Neuronal stem cell (in vitro differentiated cells): ENCODE measurements around the gene LAIR1.
A peak's percentile ranks its signal among the peaks of the same experiment; 100 is the strongest.

Experiments
- DNase-seq: peaks from one replicate; pipeline ENCODE4 v3.0.0-alpha.2; 2013; ENCODE audit warnings: low spot score
- H2AFZ ChIP-seq: one replicate; pipeline ENCODE4 v1.6.1; 2013; ENCODE audit warnings: mild to moderate bottlenecking, low read length, inconsistent platforms
- H2AK5ac ChIP-seq: 2 replicates; pipeline ENCODE4 v1.6.1; 2013; ENCODE audit warnings: low read depth, mild to moderate bottlenecking, inconsistent platforms, low read length, moderate library complexity, mixed read lengths
- H2BK120ac ChIP-seq: 2 replicates; pipeline ENCODE4 v1.6.1; 2013; ENCODE audit warnings: low read depth, mild to moderate bottlenecking, inconsistent platforms, low read length, moderate library complexity, mixed read lengths
- H2BK12ac ChIP-seq: one replicate; pipeline ENCODE4 v1.6.1; 2013; ENCODE audit warnings: low read length, inconsistent platforms
- H2BK15ac ChIP-seq: 2 replicates; pipeline ENCODE4 v1.6.1; 2013; ENCODE audit warnings: mild to moderate bottlenecking, low read length, inconsistent platforms, mixed read lengths
- H2BK5ac ChIP-seq: one replicate; pipeline ENCODE4 v1.6.1; 2013; ENCODE audit warnings: inconsistent platforms, mild to moderate bottlenecking, low read length, moderate library complexity
- H3K14ac ChIP-seq: one replicate; pipeline ENCODE4 v1.6.1; 2013; ENCODE audit warnings: low read length, inconsistent platforms
- H3K18ac ChIP-seq: 2 replicates; pipeline ENCODE4 v1.6.1; 2013; ENCODE audit warnings: low read length, inconsistent platforms
- H3K23ac ChIP-seq: 2 replicates; pipeline ENCODE4 v1.6.1; 2013; ENCODE audit warnings: low read depth, mild to moderate bottlenecking, mixed read lengths, low read length, inconsistent platforms; ENCODE audit not compliant: poor library complexity
- H3K27ac ChIP-seq: replicated peaks from 3 replicates; pipeline ENCODE4 v1.5.1; 2013; ENCODE audit warnings: low read length, inconsistent platforms
- H3K27me3 ChIP-seq, 3 experiments: 2 replicates each; pipeline ENCODE4 v1.6.1; 2013; ENCODE audit warnings: low read length in 3 of 3, mild to moderate bottlenecking in 2 of 3, inconsistent platforms in 1 of 3, low read depth in 1 of 3, mixed read lengths in 1 of 3, moderate library complexity in 1 of 3; ENCODE audit not compliant: control insufficient read depth in 3 of 3, insufficient read depth in 3 of 3
- H3K36me3 ChIP-seq, 2 donors: replicated peaks in 1 of 2; 2 replicates each; pipeline ENCODE4 v1.6.1; 2013; ENCODE audit warnings: low read length in 2 of 2; ENCODE audit not compliant: control insufficient read depth in 2 of 2, insufficient read depth in 2 of 2
- H3K4ac ChIP-seq: 2 replicates; pipeline ENCODE4 v1.6.1; 2013; ENCODE audit warnings: inconsistent platforms, mild to moderate bottlenecking, low read length, moderate library complexity
- H3K4me1 ChIP-seq, 2 donors: 1 replicate in 1 of 2; 2 replicates in 1 of 2; pipeline ENCODE4 v1.6.1; 2013; ENCODE audit warnings: low read length in 2 of 2, low read depth in 1 of 2; ENCODE audit not compliant: control insufficient read depth in 2 of 2, insufficient read depth in 1 of 2
- H3K4me2 ChIP-seq: one replicate; pipeline ENCODE4 v1.6.1; 2013; ENCODE audit warnings: mild to moderate bottlenecking, low read length, inconsistent platforms; ENCODE audit not compliant: insufficient read depth, poor library complexity, severe bottlenecking
- H3K4me3 ChIP-seq, 2 donors: 2 replicates each; pipeline ENCODE4 v1.5.1; 2013; ENCODE audit warnings: low read length in 2 of 2, mild to moderate bottlenecking in 2 of 2, inconsistent platforms in 1 of 2, moderate library complexity in 1 of 2
- H3K79me1 ChIP-seq: one replicate; pipeline ENCODE4 v1.6.1; 2013; ENCODE audit warnings: low read depth, mild to moderate bottlenecking, inconsistent platforms, low read length, moderate library complexity
- H3K9ac ChIP-seq: one replicate; pipeline ENCODE4 v1.6.1; 2013; ENCODE audit warnings: mild to moderate bottlenecking, low read depth, low read length, inconsistent platforms; ENCODE audit not compliant: poor library complexity
- H3K9me3 ChIP-seq, 2 donors: replicated peaks in 1 of 2; 2 replicates each; pipeline versions ENCODE3 to v1.6.1; 2013; ENCODE audit warnings: low read length in 2 of 2, mild to moderate bottlenecking in 2 of 2, inconsistent platforms in 1 of 2, low read depth in 1 of 2, mixed read lengths in 1 of 2, moderate library complexity in 1 of 2; ENCODE audit not compliant: control insufficient read depth in 2 of 2, insufficient read depth in 1 of 2
- H4K8ac ChIP-seq: one replicate; pipeline ENCODE4 v1.6.1; 2013; ENCODE audit warnings: low read depth, mild to moderate bottlenecking, inconsistent platforms, low read length, moderate library complexity
- H4K91ac ChIP-seq: one replicate; pipeline ENCODE4 v1.6.1; 2013; ENCODE audit warnings: low read length, low read depth, mild to moderate bottlenecking, inconsistent platforms; ENCODE audit not compliant: poor library complexity
- WGBS, 2 donors: extraction: QIAGEN DNeasy Blood & Tissue Kit; methylation state at CpG; one replicate each; pipeline ENCODE4 v1.1.7; 2013; ENCODE audit warnings: missing lambda C conversion rate in 2 of 2, mixed read lengths in 1 of 2; ENCODE audit not compliant: insufficient read length in 2 of 2, insufficient replicate concordance in 1 of 2; ENCODE audit errors: extremely low coverage in 2 of 2; 5-methylcytosine and 5-hydroxymethylcytosine counted together

The LAIR1 gene

DNA sequence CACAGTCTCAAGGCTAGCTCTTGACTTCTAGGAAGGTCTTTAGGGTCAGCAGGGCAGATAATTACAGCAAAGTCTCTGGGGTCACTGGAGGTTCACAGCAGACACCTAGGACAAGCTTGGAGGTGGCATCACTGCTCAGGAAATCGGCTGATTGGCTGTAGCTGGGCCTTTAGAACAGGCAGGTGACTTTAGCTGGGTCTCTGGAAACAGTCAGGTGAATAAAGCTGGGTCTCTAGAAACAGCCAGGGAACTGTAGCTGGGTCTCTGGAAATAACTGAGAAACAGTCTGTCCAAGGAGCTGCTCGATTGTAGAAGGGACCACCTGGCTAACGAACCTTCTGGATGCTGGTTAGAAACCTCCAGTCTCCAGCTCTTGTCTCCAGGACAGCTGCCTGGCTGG lies 10.0 kb downstream of the LAIR1 start:
- Histone ChIP-seq H3K14ac (no peak overlapping the region), H2BK15ac (no peak overlapping the region), H3K4me2 (no peak overlapping the region), H3K4ac (no peak overlapping the region), H3K23ac (no peak overlapping the region), H4K8ac (no peak overlapping the region), H3K18ac (no peak overlapping the region), H3K27me3 (peaks cover 0 to 7% (median 0%) of the 10 kb centered on the region in 3 experiments), H3K9ac (no peak overlapping the region), H3K4me3 (no peak overlapping the region), H3K79me1 (no peaks in the 10 kb centered on the region), H3K9me3 (no peaks in the 10 kb centered on the region), H4K91ac (no peak overlapping the region), H3K4me1 (no peaks in the 10 kb centered on the region), H3K36me3 (no peaks in the 10 kb centered on the region), H2BK120ac (no peak overlapping the region), H2AFZ (no peak overlapping the region), H2BK12ac (no peak overlapping the region), H3K27ac (no peak overlapping the region), H2BK5ac (no peak overlapping the region), H2AK5ac (no peak overlapping the region)
- no CpG with 5 or more reads among the region's 3 CpGs for WGBS, 2 donors
- no peak for DNase-seq

DNA sequence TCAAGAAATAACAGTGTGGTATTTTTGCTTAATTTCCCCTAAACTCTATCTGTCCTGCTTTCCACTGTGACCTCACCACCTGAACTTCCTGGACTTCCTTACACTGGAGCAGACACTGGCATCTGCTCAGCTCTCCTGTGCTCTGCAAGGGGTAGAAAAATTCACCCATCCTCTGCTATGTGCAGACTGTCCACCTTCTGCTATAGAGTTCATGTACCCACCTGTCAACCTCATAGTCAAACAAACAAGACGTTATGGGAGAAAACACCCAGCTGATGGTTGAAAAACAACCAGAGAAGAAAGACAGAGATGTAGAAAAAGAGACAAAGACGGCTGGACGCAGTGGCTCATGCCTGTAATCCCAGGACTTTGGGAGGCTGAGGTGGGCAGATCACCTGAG lies 12.2 kb downstream of the LAIR1 start:
- no peak overlapping the region for H3K4ac ChIP-seq
- no peak overlapping the region for H3K9ac ChIP-seq
- H2AFZ ChIP-seq: no peak overlapping the region
- no peak overlapping the region for H4K8ac ChIP-seq
- no peak overlapping the region for H3K23ac ChIP-seq
- no peak overlapping the region for H3K4me3 ChIP-seq
- H3K79me1 ChIP-seq: no peaks in the 10 kb centered on the region
- peaks cover 0 to 7% (median 3%) of the 10 kb centered on the region in 3 experiments for H3K27me3 ChIP-seq
- no peak overlapping the region for H2BK120ac ChIP-seq
- DNase-seq: no peak
- H3K14ac ChIP-seq: no peak overlapping the region
- no peak overlapping the region for H4K91ac ChIP-seq
- no peak overlapping the region for H3K4me2 ChIP-seq
- H2BK12ac ChIP-seq: no peak overlapping the region
- no peak overlapping the region for H2AK5ac ChIP-seq
- H3K9me3 ChIP-seq: no peaks in the 10 kb centered on the region
- H3K18ac ChIP-seq: no peak overlapping the region
- H3K27ac ChIP-seq: no peak overlapping the region
- H2BK5ac ChIP-seq: no peak overlapping the region
- no CpG with 5 or more reads among the region's 3 CpGs for WGBS, 2 donors
- H2BK15ac ChIP-seq: no peak overlapping the region
- no peaks in the 10 kb centered on the region for H3K4me1 ChIP-seq
- H3K36me3 ChIP-seq: no peaks in the 10 kb centered on the region

DNA sequence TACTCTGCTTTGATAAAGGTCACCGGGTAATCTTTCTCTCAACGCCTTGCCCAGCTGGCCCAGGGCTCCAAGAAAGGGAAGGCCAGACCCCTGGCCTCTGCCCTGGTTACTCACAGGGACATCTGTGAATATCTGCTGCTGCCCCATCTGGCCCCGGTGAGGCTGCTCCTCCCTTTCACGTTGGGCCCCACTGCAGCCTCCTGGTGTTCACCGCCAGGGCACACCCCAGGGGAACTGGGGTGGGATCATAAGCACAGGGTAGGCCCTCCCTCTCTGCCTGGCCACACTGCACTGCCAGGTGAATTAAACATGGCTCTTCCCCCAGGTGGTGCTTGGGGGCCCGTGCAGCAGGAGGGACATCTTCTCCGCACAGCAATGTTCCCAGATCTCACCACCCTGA lies 12.7 kb downstream of the LAIR1 start:
- H3K36me3 ChIP-seq: no peaks in the 10 kb centered on the region
- H3K9ac ChIP-seq: no peak overlapping the region
- no peak overlapping the region for H2AFZ ChIP-seq
- no peaks in the 10 kb centered on the region for H3K4me1 ChIP-seq
- no peak overlapping the region for H3K27ac ChIP-seq
- no peak for DNase-seq
- H3K4ac ChIP-seq: no peak overlapping the region
- no peak overlapping the region for H4K8ac ChIP-seq
- H2AK5ac ChIP-seq: no peak overlapping the region
- no CpG with 5 or more reads among the region's 7 CpGs for WGBS, 2 donors
- no peaks in the 10 kb centered on the region for H3K79me1 ChIP-seq
- H2BK120ac ChIP-seq: no peak overlapping the region
- no peak overlapping the region for H3K23ac ChIP-seq
- H4K91ac ChIP-seq: peak overlapping the region; percentile 75
- H2BK12ac ChIP-seq: no peak overlapping the region
- no peaks in the 10 kb centered on the region for H3K9me3 ChIP-seq
- peak overlapping the region; percentile 39 for H2BK5ac ChIP-seq
- no peak overlapping the region for H3K4me2 ChIP-seq
- H3K14ac ChIP-seq: no peak overlapping the region
- H3K18ac ChIP-seq: no peak overlapping the region
- peaks cover 0 to 7% (median 3%) of the 10 kb centered on the region in 3 experiments for H3K27me3 ChIP-seq
- no peak overlapping the region for H2BK15ac ChIP-seq
- no peak overlapping the region for H3K4me3 ChIP-seq

DNA sequence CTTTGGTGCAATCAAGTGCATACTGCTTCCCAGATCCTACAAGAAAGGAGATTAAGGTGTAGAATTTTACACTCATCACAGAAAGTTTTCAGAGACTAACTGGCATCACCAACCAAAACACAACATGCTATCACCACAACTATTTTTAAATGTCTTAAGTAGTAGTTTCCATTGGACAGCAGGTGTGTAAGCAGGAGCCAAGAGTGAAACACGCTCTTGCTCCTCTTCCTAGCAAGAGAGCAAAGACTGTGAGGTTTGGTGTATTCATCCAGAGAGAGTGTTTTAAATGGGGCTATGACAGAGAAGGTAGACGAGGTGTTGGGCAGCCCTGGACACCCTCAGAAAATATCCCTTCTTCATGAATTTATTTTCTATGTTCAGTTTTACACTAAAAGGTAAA lies 13.3 kb downstream of the LAIR1 start:
- no peak overlapping the region for H2AK5ac ChIP-seq
- H3K18ac ChIP-seq: no peak overlapping the region
- H3K9ac ChIP-seq: no peak overlapping the region
- H2BK120ac ChIP-seq: no peak overlapping the region
- no CpG with 5 or more reads among the region's 2 CpGs for WGBS, 2 donors
- no peak overlapping the region for H3K4me3 ChIP-seq
- H3K4me2 ChIP-seq: no peak overlapping the region
- H2BK5ac ChIP-seq: no peak overlapping the region
- no peak overlapping the region for H2AFZ ChIP-seq
- H4K8ac ChIP-seq: no peak overlapping the region
- H2BK15ac ChIP-seq: no peak overlapping the region
- H3K27ac ChIP-seq: no peak overlapping the region
- H3K14ac ChIP-seq: no peak overlapping the region
- H2BK12ac ChIP-seq: no peak overlapping the region
- no peaks in the 10 kb centered on the region for H3K9me3 ChIP-seq
- H3K4me1 ChIP-seq: no peaks in the 10 kb centered on the region
- peaks cover 0 to 7% (median 3%) of the 10 kb centered on the region in 3 experiments for H3K27me3 ChIP-seq
- no peak overlapping the region for H3K23ac ChIP-seq
- H3K79me1 ChIP-seq: no peaks in the 10 kb centered on the region
- no peak overlapping the region for H3K4ac ChIP-seq
- no peaks in the 10 kb centered on the region for H3K36me3 ChIP-seq
- no peak overlapping the region for H4K91ac ChIP-seq
- no peak for DNase-seq
